Sciatic nerve (tissue), 2 donors: ENCODE results near the gene KRI1. TPM values are rescaled to one million over a fixed set of nuclear protein-coding genes. Genes with fewer than 3 reads are reported as not detected.
"Not testable (repeated sequence)": the region's sequence is repeated elsewhere in the genome, so short reads cannot be mapped to it uniquely, and the experiment has no call there.

Source experiments
- ATAC-seq: fragments of 200-7000 bp; cut with Tn5 transposase; one replicate; pipeline ENCODE4 v1.9.1; 2020; ENCODE audit warnings: mild to moderate bottlenecking, moderate library complexity
- DNase-seq: peaks from one replicate; pipeline ENCODE4 v3.0.0-alpha.2; 2020; ENCODE audit warnings: low spot score
- intact Hi-C: fragments of 100-400 bp; cut with DNase I; formaldehyde crosslinking; loops from one replicate; pipeline ENCODE4 v1.14.2; 2022
- total RNA-seq: library from RNA; stranded (reverse); fragmentation: NEBNext Ultra II Directional; extraction: Animal tissue kit (Norgen Biotek cat#: 25700); gene quantifications from one replicate; pipeline ENCODE4 v1.2.1, GENCODE V29; 2021
- donor health status: DM: no; HTN: no; CAD: no.
- donor health status: DM: no; HTN: no; CAD: no.

KRI1 gene
- total RNA-seq, 1 donor from 2014 or later: 25.0 TPM

DNA sequence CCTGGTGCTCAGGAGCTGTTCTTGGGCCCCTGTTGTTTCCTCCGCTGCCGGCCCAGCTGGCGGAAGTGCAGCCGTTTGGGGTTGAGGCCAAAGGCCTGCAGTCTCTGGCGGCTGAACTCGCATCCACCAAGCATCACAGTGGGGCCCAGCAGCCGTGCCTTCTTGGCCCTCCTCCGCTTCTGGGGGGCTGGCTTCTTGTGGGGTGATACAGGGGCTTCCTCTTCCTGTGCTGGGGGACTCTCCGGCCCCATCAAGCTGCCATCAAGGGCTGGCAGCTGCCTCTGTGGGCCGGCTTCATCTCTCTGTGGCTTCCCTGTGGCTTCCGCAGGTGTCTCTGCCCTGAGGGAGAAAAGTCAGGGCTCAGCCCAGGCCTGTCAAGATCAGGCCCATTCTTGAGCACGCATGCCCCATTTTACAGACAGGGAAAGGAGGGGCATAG, 11.8 kb downstream of the KRI1 start:
- intact Hi-C loops: no loop called here
- no peak for ATAC-seq
- DNase-seq: no peak

DNA sequence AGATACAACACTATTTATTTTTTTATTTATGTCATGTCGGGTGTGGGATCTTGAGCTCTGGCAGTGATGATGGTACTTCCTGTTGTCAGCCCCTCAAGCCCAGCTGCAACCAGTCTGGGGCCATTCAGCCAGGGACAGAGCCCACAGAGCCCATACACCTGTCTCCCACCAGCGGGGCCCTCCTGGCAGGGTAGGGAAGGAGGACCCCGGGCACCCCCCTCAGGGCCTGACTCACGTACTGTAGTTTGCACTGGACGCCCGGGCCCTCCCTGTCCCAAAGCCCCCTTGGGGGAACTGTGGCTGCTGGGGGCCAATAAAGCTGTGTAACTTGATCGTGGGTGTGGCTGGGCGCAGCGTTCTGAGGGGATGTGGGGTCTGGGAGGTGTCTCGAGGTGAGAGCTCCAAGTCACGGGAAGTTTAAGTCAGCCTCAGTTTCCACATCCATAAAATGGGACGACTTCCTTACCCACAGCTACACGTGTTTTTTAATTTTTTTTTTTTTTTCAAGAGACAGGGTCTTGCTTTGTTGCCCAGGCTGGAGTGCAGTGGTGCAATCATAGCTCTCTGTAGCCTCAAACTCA, 12.6 kb downstream of the KRI1 start:
- no peak for DNase-seq
- intact Hi-C loops: no loop called here
- peak; percentile 23 for ATAC-seq

DNA sequence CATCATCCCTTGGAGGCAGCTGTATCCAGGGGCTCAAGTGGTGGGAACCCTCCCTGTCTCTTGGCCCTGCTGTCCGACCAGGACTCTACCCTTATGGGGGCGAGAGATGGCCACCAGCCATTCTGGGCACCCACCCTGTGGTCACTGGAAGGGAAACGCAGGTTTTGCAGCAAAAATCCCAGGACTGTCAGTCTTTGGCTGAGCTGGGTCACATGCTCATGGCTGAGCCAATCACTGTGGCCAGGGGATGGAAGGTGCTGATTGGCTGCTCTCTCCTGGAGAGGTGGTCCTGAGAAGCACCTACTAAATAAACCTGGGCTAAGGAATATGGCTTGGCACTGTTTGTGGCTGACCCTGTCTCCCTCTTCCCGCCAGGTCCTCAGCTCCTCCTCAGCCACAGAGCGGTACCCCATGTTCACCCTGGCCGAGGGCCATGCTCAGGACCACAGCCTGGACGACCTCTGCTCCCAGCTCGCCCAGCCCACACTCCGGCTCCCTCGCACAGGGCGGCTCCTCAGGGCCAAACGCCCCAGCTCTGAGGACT, 13.2 kb downstream of the KRI1 start:
- intact Hi-C loops: no loop called here
- DNase-seq (no peak), ATAC-seq (peak; percentile 58)

DNA sequence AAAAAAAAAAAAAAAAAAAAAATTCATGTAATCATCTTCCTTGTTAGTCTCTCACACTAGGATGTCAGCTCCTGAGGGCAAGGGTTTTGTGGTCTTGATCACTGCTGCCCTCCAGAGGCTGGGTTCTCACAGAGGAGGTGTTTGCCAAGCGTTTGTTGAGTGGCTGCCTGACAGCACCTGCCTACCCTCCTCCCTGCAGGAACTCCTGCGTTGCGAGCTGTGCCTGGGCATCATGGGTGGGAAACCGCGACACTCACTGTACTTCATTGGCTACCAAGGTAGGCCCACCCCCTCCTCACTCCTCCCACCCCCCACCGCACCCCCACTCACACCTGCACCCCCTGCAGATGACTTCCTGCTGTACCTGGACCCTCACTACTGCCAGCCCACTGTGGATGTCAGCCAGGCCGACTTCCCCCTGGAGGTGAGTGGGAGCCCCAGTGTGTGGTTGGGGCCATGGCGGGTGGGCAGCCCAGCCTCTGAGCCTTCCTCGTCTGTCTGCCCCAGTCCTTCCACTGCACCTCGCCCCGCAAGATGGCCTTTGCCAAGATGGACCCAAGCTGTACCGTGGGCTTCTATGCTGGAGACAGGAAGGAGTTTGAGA, 14.0 kb downstream of the KRI1 start:
- DNase-seq: no peak
- intact Hi-C loops: no loop called here
- ATAC-seq: peak; percentile 4

DNA sequence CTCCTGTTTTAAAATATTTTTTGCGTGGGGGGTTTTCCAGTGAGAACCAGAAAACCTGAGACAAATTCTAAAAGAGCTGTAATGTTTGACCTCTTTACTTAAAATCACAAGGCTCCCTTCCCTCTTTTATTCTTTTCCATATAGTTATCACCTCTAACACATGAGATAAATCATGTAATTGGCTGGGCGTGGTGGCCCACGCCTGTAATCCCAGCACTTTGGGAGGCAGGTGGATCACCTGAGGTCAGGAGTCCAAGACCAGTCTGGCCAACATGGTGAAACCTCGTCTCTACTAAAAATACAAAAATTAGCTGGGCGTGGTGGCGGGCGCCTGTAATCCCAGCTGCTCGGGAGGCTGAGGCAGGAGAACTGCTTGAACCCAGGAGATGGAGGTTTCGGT, 14.8 kb downstream of the KRI1 start:
- DNase-seq, ATAC-seq, intact Hi-C loops: not testable (repeated sequence)

DNA sequence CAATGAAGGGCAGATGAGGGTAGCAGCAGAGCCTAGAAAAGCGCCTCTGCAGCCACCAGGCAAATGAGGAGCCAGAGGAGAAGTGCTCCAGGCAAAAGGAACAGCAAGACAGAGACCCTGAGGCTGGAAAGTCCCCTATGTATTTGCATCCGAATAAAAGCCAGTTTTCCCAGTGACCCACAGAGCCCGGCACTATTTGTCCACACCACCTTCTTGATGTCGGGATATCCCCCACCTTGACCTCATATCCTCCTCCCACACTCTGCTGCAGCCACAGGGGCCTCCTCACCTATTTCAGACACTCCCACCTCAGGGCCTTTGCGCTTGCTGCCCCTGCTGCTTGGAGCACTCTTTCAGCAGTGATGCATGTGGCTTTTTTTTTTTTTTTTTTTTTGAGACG, 15.5 kb downstream of the KRI1 start:
- DNase-seq: no peak
- intact Hi-C loops: no loop called here
- no peak for ATAC-seq

DNA sequence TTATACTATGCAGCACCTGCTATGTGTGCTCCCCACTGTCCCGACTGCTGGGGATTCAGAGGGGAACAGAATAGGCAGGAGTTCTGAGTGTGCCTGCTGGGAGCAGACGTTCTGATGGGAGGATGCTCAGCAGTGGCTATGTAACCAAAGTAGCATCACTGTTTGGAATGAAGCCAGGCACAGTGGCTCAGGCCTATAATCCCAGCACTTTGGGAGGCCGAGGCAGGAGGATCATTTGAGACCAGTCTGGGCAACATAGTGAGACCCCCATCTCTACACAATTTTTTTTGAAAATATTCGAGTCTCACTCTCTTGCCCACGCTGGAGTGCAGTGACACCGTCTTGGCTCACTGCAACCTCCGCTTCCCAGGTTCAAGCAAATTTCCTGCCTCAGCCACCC, 16.1 kb downstream of the KRI1 start:
- no peak for ATAC-seq
- intact Hi-C loops: no loop called here
- DNase-seq: no peak

DNA sequence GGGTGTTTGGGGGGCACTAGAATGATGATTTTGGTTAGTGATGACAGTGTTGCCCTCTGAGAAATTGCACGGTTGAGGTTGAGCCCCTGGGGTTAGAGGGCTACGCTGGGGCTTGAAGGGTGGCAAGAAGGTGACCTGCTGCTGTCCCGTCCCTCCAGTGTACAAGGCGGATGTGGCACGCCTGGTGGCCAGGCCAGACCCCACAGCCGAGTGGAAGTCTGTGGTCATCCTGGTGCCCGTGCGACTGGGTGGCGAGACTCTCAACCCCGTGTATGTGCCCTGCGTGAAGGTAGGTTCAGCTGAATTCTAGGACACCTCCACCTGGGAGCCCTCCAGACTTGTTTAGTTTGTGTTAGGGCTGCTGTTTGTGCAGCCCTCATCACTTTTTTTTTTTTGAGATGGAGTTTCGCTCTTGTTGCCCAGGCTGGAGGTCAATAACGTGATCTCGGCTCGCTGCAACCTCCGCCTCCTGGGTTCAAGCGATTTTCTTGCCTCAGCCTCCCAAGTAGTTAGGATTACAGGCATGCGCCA, 17.0 kb downstream of the KRI1 start:
- intact Hi-C loops: no loop called here
- no peak for ATAC-seq
- no peak for DNase-seq

DNA sequence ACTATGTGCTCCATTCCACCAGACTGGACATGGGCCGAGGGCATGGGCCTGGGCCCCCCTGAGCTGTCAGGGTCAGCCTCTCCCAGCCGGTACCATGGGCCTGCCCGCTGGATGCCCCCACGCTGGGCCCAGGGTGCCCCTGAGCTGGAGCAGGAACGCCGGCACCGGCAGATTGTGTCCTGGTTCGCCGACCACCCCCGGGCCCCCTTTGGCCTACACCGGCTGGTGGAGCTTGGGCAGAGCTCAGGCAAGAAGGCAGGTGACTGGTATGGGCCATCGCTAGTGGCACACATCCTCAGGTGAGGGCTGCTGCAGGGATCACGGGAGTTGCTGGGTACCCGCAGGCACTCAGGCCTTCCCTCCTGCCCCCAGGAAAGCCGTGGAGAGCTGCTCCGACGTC, 19.0 kb downstream of the KRI1 start:
- ATAC-seq: no peak
- intact Hi-C loops: no loop called here
- no peak for DNase-seq

DNA sequence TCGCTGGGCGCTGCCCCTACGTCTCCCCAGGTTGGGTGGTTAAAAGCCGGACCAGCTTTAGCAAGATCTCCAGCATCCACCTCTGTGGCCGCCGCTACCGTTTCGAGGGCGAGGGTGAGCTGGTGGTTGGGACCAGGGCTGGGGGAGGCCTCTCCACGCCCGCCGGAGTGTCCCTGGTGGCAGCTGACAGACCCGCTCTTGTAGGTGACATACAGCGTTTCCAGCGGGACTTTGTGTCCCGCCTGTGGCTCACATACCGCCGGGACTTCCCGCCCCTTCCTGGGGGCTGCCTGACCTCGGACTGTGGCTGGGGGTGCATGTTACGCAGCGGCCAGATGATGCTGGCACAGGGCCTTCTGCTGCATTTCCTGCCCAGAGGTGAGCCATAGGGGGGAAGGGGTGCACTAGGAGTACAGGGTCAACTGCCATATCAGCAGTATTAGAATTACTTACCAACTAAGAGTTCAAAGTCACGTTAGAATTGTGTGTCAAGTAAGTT, 21.0 kb downstream of the KRI1 start:
- intact Hi-C loops: no loop called here
- ATAC-seq (no peak), DNase-seq (no peak)

DNA sequence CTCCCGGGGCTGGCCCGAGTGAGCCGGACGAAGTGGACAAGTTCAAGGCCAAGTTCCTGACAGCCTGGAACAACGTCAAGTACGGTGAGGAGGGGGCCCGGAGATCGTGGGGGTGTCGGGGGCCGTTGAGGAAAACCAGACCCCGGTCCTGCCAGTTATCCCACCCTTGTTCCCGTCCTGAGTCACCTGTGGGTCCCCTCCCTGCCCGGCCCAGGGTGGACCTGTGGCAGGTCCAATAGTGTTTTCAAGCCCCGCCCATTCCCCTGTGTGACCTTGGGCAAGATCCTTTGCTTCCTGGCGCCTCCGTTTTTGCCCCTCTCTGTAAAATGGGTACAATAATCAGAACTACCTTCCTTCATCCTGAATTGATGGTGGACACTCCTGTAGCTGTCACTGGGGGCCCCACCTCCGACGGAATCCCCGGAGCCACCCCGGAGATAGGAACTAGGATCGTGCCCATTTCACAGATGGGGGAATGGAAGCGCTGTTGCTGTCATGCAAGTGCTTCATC, 21.5 kb downstream of the KRI1 start:
- ATAC-seq (peak; percentile 25), DNase-seq (no peak)
- intact Hi-C loops: no loop called here

DNA sequence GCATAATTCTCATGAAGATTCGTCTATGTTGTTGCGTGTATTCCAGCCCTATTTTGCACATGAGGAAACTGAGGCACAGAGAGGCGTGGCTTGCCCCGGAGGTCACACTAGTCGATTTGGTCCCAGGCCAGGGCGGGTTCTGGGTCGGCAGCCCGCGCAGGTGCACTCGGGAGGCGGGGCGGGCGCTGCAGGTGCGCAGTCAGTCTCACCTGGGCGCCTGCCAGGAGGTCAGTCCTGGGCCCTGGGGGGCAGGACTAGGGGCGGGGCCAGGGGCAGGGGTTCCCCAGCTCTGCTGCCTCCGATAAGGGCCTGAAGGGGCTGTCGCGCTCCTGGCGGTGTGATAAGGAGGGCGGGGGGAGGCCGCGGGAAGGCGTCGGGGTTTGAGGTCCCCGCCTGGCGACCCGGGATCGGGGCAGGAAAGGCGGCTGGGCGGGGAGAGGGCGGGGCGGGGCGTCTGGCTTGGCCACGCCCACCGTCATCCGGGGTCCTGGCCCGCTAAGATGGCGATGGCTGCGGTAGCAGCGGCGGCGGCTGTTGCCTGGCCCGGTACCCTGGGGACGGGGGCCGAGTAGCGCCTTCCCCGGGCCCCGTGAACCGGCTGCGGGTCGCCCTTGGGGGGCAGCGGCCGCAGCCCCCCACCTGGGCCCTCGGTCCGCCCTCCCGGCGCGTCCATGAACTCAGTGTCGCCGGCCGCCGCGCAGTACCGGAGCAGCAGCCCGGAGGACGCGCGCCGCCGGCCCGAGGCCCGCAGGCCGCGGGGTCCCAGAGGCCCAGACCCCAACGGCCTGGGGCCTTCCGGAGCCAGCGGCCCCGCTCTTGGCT, 22.2 kb downstream of the KRI1 start, which contains the start of gene ATG4D:
ATG4D (plus strand) TSS at position 485 of the 822 bp plus-strand sequence; CDS start at position 672, 187 bp downstream.
- peak; percentile 85 for DNase-seq
- intact Hi-C loops: no loop called here
- peak; percentile 89 for ATAC-seq

DNA sequence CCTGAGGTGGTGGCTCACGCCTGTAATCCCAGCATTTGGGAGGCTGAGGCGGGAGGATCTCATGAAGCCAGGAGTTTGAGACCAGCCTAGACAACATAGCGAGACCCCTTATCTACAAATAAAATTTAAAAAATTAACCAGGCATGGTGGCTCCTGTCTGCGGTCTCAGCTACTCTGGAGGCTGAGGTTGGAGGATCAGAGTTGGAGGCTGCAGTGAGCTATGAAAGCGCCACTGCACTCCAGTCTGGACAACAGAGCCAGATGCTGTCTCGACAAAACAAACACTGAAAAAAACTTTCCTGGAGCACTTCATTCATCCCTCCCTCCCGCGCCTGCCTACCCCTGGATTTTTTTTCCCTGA, 22.8 kb downstream of the KRI1 start:
- ATAC-seq: no peak
- no peak for DNase-seq
- intact Hi-C loops: no loop called here

DNA sequence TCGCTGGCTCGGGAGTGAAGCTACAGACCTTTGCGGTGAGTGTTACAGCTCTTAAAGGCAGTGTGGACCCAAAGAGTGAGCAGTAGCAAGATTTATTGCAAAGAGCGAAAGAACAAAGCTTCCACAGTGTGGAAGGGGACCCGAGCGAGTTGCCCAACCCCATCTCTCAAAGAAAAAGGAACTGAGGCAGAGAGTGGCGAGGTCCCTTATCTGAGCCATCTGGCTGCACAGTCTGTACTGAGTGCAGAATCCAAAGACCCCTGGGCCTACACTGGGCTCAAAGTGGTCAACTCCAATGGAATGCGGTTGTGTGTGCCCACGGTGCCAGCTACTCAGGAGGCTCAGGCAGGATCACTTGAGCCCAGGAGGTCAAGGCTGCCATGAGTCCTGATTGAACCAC, 26.8 kb downstream of the KRI1 start:
- DNase-seq, ATAC-seq, intact Hi-C loops: not testable (repeated sequence)

DNA sequence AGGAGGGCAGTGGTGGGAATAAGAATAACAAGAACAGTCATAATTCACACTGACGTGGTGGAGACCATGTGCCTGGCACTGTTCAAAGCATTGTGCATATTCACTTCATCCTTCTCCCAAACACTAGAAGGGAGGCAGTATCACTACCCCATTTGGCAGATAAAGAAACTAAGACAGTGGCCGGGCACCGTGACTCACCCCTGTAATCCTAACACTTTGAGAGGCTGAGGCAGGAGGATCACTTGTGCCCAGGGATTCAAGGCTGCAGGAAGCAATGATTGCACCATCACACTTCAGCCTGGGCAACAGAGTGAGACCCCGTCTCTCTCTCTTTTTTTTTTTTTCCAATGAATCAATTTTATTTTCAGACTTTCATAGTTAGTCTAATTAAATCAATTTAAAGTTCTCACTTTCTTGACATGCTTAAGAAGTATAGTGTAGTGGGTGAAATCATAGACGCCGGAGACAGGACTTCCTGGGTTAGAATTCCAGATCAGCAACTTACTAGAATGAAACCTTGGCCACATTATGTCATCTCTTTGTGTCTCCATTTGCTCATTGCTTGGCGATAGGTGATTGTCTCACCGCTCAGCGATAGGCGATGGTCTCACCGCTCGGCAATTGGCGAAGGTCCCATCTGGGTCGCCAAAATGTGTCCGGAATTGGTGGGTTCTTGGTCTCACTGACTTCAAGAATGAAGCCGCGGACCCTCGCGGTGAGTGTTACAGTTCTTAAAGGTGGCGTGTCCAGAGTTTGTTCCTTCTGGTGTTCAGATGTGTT, 27.4 kb downstream of the KRI1 start:
- intact Hi-C loops: no loop called here
- no peak for ATAC-seq
- DNase-seq: no peak

DNA sequence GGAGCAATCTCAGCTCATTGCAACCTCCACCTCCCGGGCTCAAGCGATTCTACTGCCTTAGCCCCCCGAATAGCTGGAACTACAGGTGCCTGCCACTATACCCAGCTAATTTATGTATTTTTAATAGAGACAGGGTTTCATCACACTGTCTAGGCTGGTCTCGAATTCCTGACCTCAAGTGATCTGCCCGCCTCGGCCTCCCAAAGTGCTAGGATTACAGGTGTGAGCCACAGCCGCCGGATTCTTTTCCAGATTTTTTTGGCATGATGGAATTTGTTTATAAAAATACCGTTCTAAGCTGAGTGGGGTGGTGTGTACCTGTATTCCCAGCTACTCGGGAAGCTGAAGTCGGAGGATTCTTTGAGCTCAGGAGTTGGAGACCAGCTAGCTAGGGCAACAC, 28.1 kb downstream of the KRI1 start:
- DNase-seq (no peak), ATAC-seq (no peak)
- intact Hi-C loops: no loop called here

DNA sequence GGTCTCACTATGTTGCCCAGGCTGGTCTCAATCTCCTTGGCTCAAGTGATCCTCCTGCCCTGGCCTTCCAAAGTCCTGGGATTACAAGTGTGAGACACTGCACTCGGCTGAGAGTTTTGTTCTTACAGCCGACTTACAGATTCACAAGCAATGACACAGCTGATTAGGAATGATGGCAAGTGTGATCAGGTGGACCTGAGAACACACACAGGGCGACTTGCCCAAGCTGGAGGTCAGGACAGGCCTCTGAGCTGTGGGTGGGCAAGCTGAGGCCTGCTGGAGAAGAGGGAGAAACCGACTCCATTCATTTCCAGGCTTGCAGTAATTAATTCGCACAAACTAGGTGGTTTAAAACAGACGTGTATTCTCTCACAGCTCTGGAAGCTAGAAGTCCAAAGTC, 30.2 kb downstream of the KRI1 start:
- no peak for DNase-seq
- ATAC-seq: no peak
- intact Hi-C loops: no loop called here

DNA sequence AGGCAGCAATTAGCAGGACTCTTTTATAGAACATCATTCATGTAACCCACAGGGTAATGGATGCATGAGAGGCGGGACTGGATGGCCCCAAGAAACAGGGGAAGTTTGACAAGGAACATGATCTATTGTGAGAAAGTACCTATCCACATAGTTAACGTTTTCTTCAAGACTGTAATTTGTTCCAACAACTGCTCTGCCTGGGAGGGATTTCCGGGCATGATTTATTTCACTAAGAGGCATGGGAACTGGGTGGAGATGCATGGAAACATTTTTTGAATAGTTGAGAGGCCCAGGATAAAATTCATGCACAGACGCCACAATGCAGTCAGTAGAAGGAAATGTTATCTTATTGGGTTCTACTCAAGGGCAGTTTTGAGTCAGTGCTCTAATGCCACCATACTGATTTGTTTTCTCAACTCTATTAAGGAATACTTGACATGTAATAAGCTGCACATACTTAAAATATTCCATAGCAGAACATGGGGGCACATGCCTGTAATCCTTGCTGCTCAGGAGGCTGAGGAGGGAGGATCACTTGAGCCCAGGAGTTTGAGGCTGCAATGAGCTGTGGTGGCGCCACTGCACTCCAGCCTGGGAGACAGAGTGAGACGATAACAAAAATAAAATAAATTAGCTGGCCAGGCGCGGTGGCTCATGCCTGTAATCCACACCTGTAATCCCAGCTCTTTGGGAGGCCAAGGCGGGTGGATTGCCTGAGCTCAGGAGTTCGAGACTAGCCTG, 32.0 kb downstream of the KRI1 start:
- DNase-seq (no peak), ATAC-seq (no peak)
- intact Hi-C loops: no loop called here
